DMS53 treated with DMSO at 0.1 percent for 48 hours (cell line): ENCODE data around the gene DNAJC18.

Experiments used
- DNase-seq: peaks from one replicate; lab custom pipeline; 2025; ENCODE audit not compliant: unreplicated experiment; lab: John Stamatoyannopoulos, UW

DNAJC18 gene

GRCh38 chr5:139406963-139407362, 32.4 kb downstream of the DNAJC18 start:
- DNase-seq: no peak

- DNase-seq: no peak
Measured at GRCh38 chr5:139404484-139404840, 34.9 kb downstream of the DNAJC18 start.

- peak; percentile 96 for DNase-seq
Measured at GRCh38 chr5:139403787-139404483, 35.4 kb downstream of the DNAJC18 start, which contains the start of gene SPATA24. TSS of gene SPATA24 (minus strand) at chr5:139404089. CDS start at chr5:139404060, 29 bp downstream.

GRCh38 chr5:139403418-139403786, 35.9 kb downstream of the DNAJC18 start:
- no peak for DNase-seq

GRCh38 chr5:139402561-139403158, 36.7 kb downstream of the DNAJC18 start:
- DNase-seq: peak; percentile 15

- no peak for DNase-seq
Measured at GRCh38 chr5:139401546-139401945, 37.8 kb downstream of the DNAJC18 start.

- DNase-seq: no peak
Measured at GRCh38 chr5:139399501-139400121, 39.7 kb downstream of the DNAJC18 start.

- DNase-seq: no peak
Measured at GRCh38 chr5:139397921-139398320, 41.4 kb downstream of the DNAJC18 start.

- no peak for DNase-seq
Measured at GRCh38 chr5:139396691-139397090, 42.6 kb downstream of the DNAJC18 start.

GRCh38 chr5:139395844-139396640, 43.3 kb downstream of the DNAJC18 start:
- DNase-seq: no peak

- no peak for DNase-seq
Measured at GRCh38 chr5:139394654-139395566, 44.4 kb downstream of the DNAJC18 start, which contains the start of gene PROB1. TSS of gene PROB1 (minus strand) at chr5:139395104. CDS start at chr5:139395081, 23 bp downstream.

GRCh38 chr5:139394123-139394653, 45.1 kb downstream of the DNAJC18 start:
- DNase-seq: no peak

GRCh38 chr5:139393497-139394122, 45.7 kb downstream of the DNAJC18 start:
- no peak for DNase-seq

- DNase-seq: peak; percentile 62
Measured at GRCh38 chr5:139392678-139393496, 46.4 kb downstream of the DNAJC18 start.

- no peak for DNase-seq
Measured at GRCh38 chr5:139392324-139392677, 47.0 kb downstream of the DNAJC18 start.

- DNase-seq: no peak
Measured at GRCh38 chr5:139391570-139392323, 47.6 kb downstream of the DNAJC18 start.

GRCh38 chr5:139390639-139391569, 48.4 kb downstream of the DNAJC18 start:
- DNase-seq: no peak
